ENCODE results near the gene MACROD2.
"Not testable (repeated sequence)": the region's sequence is repeated elsewhere in the genome, so short reads cannot be mapped to it uniquely, and the experiment has no call there.

Gene MACROD2

GRCh38 chr20:15976047-15976736 is 1980.9 kb downstream of the MACROD2 start:
- DNase-seq, result no peak

DNA sequence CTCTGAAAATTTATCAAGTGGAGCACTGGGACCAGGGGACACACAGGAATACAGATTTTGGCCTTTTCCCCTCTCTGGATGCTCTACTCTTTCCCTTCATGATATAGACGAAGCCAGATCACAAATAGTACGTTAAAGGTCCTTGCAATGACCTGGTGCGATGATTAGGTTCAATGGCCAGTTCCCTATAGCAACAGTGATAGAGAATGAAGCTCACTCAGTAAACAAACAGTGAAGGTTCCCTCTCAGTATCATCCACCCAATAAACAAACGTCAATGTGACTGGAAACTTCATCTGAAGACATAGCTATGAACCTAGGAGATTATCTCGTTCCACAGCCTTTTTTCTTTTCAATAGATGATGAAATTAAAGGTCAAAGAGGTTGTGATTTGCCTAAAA is 1981.7 kb downstream of the MACROD2 start:
- no peak for DNase-seq

- no peak for DNase-seq
Measured at GRCh38 chr20:15977758-15978157, 1982.4 kb downstream of the MACROD2 start.

- DNase-seq, result not testable (repeated sequence)
Measured at GRCh38 chr20:15985494-15986368, 1990.4 kb downstream of the MACROD2 start.

GRCh38 chr20:15986690-15987089 is 1991.4 kb downstream of the MACROD2 start:
- DNase-seq, result no peak

GRCh38 chr20:15991279-15991678 is 1996.0 kb downstream of the MACROD2 start:
- DNase-seq, result no peak

- DNase-seq, result no peak
Measured at GRCh38 chr20:15992564-15992963, 1997.2 kb downstream of the MACROD2 start.

DNA sequence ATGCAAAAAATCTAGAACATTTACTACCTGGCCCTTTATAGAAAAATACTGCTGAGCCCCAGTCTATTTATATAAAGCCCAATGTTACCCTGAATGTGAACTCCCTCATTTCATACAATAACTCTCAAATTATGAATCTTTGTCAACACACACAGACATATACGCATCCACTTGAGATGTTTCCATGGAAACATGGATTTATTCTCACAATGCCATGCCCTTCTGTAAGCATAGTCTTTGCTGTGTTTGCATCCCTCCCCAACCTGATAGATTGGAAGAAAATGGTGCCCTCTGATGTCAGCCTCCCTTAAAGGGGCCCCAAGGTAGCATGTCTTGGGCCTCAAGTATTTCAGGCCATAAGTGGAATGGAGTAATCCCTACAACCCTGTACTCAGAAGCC is 2004.8 kb downstream of the MACROD2 start:
- no peak for DNase-seq

DNA sequence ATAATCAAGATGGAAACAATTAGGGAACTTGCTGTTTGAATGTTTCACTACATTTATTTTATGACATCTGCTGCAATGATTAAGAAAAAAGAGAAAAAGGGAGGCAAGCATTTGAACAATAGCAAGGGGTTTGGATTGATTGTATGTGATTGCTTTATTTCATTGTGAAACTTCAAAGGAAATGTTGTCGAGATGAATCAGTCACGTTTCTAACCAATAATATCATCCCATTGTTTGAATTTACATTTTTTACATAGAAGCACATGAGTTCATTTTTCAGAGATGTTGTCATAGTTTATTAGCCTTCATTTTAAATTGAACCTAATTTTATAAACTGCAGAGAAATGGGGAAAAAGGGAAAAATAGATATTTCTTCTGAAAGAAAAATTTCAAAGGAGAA is 2006.0 kb downstream of the MACROD2 start:
- no peak for DNase-seq

DNA sequence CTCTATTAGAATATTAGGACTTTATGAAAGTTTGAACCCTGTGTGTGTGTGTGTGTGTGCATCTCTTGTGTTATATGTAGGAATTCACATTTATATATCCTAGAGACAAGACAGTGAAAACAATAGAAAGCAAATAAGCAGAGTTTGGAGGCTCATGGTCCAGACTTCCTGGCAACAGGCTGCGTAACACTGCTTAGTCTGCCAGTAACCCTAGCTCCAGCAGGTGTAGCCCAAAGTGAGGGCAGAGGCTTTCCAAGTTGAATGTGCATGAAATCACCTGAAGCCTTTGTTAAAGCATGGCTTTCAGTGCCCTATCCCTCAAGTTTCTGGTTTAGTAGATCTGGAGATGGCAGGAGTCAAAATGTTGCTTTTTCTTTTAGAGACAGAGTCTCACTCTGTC is 2008.0 kb downstream of the MACROD2 start:
- DNase-seq, result no peak

- peak; percentile 42 to 66 for DNase-seq
Measured at GRCh38 chr20:16004108-16004854, 2009.0 kb downstream of the MACROD2 start.

DNA sequence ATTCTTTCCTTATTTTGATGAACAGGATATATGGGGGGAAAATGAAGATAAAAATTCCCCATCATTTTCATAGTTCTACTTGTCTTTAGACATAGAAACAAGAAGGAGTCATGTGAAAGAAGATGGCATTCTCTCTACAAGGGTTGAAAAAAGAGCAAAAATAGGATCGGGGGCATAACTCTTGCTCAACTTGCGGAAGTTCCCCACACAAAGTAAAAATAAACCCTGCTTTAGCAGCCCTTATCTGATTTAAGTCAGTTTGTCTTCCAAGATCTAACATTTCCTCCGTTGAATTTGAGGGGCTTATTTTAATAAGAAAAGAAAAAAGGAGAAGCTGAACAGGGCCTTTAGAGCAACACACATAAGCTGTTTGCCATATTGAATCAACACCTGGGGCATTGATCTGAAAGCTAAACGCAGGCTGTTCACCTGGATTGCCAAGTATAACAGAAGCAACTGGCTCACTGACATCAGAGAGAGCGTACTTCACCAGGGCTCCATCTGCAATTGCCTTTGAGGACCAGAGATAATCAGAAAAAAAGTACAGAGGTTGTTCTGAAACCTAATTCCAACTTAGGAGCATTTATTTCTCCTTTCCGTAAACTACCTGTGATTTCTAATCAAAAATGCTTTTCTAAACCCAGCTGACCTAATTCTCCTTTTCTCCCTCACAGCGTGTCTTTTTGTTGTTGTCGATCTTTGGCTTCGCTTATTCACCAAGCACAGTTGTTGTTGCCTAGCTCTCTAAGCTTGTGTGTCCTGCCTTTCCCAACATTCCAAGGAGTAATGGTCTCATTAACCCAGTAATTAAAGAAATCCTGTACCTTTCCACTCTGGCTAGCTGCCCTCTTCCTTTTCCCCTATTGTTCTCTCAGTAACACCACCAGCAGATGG is 2010.0 kb downstream of the MACROD2 start:
- DNase-seq, result peak; percentile 66 to 80

- DNase-seq, result no peak
Measured at GRCh38 chr20:16005915-16006493, 2010.7 kb downstream of the MACROD2 start.

DNA sequence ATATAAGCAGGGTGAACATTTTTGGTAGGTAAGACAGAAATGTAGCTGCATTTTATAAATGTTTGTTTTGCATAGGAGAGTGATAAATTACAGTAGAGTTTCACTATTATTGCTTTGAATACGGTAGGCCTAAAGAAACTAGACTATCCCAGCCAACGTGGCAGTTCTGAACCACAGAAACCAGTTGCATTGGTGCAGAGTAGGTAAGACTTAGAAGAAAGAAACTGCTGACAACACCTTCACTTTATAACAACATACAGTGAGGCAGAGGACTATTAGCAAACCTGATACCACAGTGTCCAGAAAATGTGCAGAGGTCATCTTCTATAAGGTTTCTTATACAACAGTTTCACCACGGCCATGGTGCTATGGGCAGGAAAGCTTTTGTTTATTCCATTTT is 2011.8 kb downstream of the MACROD2 start:
- DNase-seq, result no peak

DNA sequence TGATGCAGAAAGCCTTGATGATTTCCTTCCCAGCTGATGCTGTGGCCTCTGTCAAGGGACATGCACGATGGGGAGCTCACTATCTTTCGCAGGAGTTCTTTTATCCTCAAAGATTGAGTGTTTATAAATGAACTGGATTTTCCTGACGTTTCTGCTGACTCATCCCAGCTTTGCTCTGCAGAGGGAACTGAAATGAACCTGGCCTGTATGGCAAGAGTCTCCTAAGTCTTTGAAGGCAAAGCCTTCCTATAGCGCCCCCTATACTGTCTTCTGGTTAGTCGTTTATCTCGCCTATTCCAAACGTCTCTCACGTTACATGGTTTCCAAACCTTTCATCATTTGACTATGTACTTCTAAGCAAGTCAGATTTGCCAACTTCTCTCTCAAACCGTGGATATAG is 2012.6 kb downstream of the MACROD2 start:
- no peak for DNase-seq

DNA sequence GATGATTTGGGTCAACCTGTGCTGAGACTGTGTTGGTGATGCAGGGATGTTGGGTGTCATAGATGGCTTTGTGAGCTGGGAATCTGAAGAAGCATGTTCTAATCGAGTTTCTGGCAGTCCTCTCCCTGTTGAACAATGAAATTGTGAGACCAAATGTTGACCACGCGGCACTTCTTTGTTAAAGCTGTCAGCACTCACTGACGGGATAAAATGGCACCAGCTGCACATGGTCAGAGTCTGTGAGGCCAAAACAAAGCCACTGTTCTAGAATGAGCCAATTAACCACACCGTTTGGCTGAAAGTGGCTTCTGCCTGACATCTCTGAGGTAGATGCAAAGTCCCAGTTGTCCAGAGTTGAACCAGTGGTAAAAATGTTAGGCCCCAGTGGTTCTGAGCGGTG is 2015.7 kb downstream of the MACROD2 start:
- DNase-seq, result no peak

DNA sequence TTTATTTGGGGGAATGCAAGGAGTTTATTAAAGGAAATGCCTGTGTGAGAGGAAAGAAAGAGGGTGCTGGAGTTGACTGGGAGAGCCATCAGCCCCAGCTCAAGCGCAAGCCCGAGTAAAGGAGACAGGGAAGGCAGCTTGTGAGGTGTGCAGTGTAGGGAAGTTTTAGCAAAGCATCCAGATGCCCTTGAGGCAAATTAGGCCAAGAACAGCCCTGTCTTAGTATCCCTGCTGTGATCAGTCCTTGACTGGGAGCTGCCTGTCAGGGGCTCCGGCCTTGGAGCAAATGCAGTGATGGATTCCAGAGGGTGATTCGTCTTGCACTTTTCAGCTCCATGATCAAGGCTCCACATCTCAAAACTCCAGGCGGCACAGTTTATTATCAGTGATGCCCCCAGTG is 2016.2 kb downstream of the MACROD2 start:
- DNase-seq, result no peak

GRCh38 chr20:16012934-16013333 is 2017.6 kb downstream of the MACROD2 start:
- DNase-seq, result not testable (repeated sequence)

DNA sequence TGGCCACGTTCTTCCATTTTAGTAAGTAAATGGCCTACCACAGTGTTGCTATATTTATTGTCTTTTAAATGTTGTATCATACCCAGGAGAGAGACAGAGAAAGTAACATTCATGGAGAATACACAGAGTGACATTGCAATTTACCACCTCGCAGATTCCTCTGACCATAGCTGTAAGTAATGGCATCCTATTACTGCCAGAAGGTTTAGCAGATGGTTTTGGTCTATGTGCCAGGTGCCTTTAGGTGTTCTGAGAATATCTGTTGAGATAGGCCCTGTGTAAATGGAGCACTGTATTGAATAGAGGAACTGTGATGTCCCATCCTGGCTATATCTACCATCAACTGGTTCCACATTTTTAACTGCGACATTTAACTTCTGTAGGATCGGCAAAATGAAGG is 2018.3 kb downstream of the MACROD2 start:
- DNase-seq, result no peak

GRCh38 chr20:16014436-16014835 is 2019.1 kb downstream of the MACROD2 start:
- no peak for DNase-seq

DNA sequence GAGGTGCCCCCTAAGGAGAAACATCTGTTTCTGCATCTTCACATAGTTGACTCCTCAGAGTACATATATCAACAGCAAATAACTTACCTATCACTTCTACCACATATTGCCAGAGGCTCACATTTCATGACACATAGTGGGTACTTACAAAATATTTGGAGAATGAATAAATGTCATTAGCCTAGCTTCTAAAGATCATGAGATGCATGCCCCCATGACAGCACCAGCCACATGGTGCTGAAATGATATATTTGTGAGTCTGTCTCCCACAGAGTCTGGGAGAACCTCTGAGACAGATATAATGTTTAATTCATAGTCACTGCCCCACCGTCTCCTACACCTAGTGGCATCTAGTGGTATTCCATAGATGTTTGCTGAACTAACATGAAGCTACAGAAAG is 2022.3 kb downstream of the MACROD2 start:
- DNase-seq, result no peak

DNA sequence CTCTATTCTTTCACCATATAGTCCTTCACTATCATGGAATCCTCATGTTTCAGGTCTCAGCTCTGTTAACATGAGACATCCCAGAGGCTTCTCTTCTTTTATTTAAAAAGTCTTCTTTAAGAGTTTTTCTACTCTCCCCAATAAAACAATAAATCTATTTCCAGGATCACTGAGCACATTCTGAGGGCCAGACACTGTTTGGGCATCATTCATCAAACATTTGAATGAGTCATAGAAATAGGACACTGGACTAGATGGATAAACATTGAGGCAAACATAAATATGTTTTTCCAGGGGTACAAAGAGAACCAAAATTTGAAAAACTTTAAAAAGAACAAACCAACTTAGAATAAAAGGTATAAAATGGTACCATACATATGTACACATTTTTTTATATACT is 2023.6 kb downstream of the MACROD2 start:
- DNase-seq, result no peak

Measured in Kasumi-1 (cell line).